ENCODE measurements around the gene CSNK1G1.

Gene CSNK1G1

GRCh38 chr15:64144565-64145281 lies 211.2 kb downstream of the CSNK1G1 start:
- no peak overlapping the region for H3K27ac ChIP-seq
- TF ChIP-seq ZFX (IDR thresholded peaks at IDR 0.05) (no peak), CTCF (conservative IDR thresholded peaks at IDR 0.05) (no peak)

- TF ChIP-seq CTCF (conservative IDR thresholded peaks at IDR 0.05) (no peak), ZFX (IDR thresholded peaks at IDR 0.05) (no peak)
- no peak overlapping the region for H3K27ac ChIP-seq
Observed at GRCh38 chr15:64144192-64144564, 211.8 kb downstream of the CSNK1G1 start.

- TF ChIP-seq ZFX (IDR thresholded peaks at IDR 0.05): no peak
- no peak for TF ChIP-seq CTCF (conservative IDR thresholded peaks at IDR 0.05)
- no peak overlapping the region for H3K27ac ChIP-seq
Observed at GRCh38 chr15:64143276-64143675, 212.7 kb downstream of the CSNK1G1 start.

- TF ChIP-seq ZFX (IDR thresholded peaks at IDR 0.05): no peak
- no peak for TF ChIP-seq CTCF (conservative IDR thresholded peaks at IDR 0.05)
- no peak overlapping the region for H3K27ac ChIP-seq
Observed at GRCh38 chr15:64141798-64142512, 214.0 kb downstream of the CSNK1G1 start.

- no peak overlapping the region for H3K27ac ChIP-seq
- TF ChIP-seq ZFX (IDR thresholded peaks at IDR 0.05) (no peak), CTCF (conservative IDR thresholded peaks at IDR 0.05) (no peak)
Observed at GRCh38 chr15:64138331-64138941, 217.5 kb downstream of the CSNK1G1 start.

GRCh38 chr15:64137226-64137833 lies 218.6 kb downstream of the CSNK1G1 start:
- TF ChIP-seq CTCF (conservative IDR thresholded peaks at IDR 0.05): no peak
- TF ChIP-seq ZFX (IDR thresholded peaks at IDR 0.05): no peak
- no peak overlapping the region for H3K27ac ChIP-seq

- no peak overlapping the region for H3K27ac ChIP-seq
- TF ChIP-seq CTCF (conservative IDR thresholded peaks at IDR 0.05) (no peak), ZFX (IDR thresholded peaks at IDR 0.05) (no peak)
Observed at GRCh38 chr15:64136347-64136746, 219.6 kb downstream of the CSNK1G1 start.
